ENCODE data around the gene AOPEP.

Gene AOPEP

GRCh38 chr9:95078511-95078910 lies 352.0 kb downstream of the AOPEP start:
- WGBS = 90% methylated on average over 12 of the region's 12 CpGs
- Histone ChIP-seq H3K27ac (ENCODE audit: low read depth, low read length) (no peak overlapping the region), H3K36me3 (ENCODE audit: insufficient read depth, low read length) (peaks cover 11% of the 10 kb centered on the region; the same call in 1 of the 2 replicates)

GRCh38 chr9:95078939-95079338 lies 352.4 kb downstream of the AOPEP start:
- Histone ChIP-seq H3K27ac (ENCODE audit: low read depth, low read length) (no peak overlapping the region), H3K4me3 (ENCODE audit: low read length) (no peak overlapping the region), H3K9ac (ENCODE audit: low read depth, low read length) (no peak overlapping the region), H3K4me1 (ENCODE audit: insufficient read depth, low read length) (peaks cover 18% of the 10 kb centered on the region; the same call in 1 of the 2 replicates), H3K9me3 (ENCODE audit: insufficient read depth, low read depth, low read length) (no peaks in the 10 kb centered on the region), H3K36me3 (ENCODE audit: insufficient read depth, low read length) (peaks cover 11% of the 10 kb centered on the region; the same call in 1 of the 2 replicates), H3K27me3 (ENCODE audit: insufficient read depth, low read length) (no peaks in the 10 kb centered on the region)
- 35% methylated on average over 6 of the region's 6 CpGs for WGBS

More at GRCh38 chr9:95078511-95078910, 352.0 kb downstream of the AOPEP start:
- Histone ChIP-seq H3K27me3 (ENCODE audit: insufficient read depth, low read length) (no peaks in the 10 kb centered on the region), H3K9me3 (ENCODE audit: insufficient read depth, low read depth, low read length) (no peaks in the 10 kb centered on the region), H3K9ac (ENCODE audit: low read depth, low read length) (no peak overlapping the region), H3K4me3 (ENCODE audit: low read length) (no peak overlapping the region), H3K4me1 (ENCODE audit: insufficient read depth, low read length) (peaks cover 18% of the 10 kb centered on the region; the same call in 1 of the 2 replicates)

- WGBS = 92% methylated on average over 10 of the region's 10 CpGs
- H3K4me1 ChIP-seq (ENCODE audit: insufficient read depth, low read length) = peaks cover 18% of the 10 kb centered on the region; the same call in 1 of the 2 replicates
Observed at GRCh38 chr9:95079461-95079860, 353.0 kb downstream of the AOPEP start.

GRCh38 chr9:95080961-95081647 lies 354.6 kb downstream of the AOPEP start:
- H3K36me3 ChIP-seq (ENCODE audit: insufficient read depth, low read length) = peaks cover 11% of the 10 kb centered on the region; the same call in 1 of the 2 replicates
- no peak overlapping the region for H3K4me3 ChIP-seq (ENCODE audit: low read length)
- no peaks in the 10 kb centered on the region for H3K27me3 ChIP-seq (ENCODE audit: insufficient read depth, low read length)
- no peak overlapping the region for H3K27ac ChIP-seq (ENCODE audit: low read depth, low read length)
- H3K4me1 ChIP-seq (ENCODE audit: insufficient read depth, low read length) = peaks cover 18% of the 10 kb centered on the region; the same call in 1 of the 2 replicates
- no peaks in the 10 kb centered on the region for H3K9me3 ChIP-seq (ENCODE audit: insufficient read depth, low read depth, low read length)
- WGBS = 93% methylated on average over 20 of the region's 20 CpGs
- H3K9ac ChIP-seq (ENCODE audit: low read depth, low read length) = no peak overlapping the region; the same call in 1 of the 2 replicates

More at GRCh38 chr9:95079461-95079860, 353.0 kb downstream of the AOPEP start:
- Histone ChIP-seq H3K27me3 (ENCODE audit: insufficient read depth, low read length) (no peaks in the 10 kb centered on the region), H3K27ac (ENCODE audit: low read depth, low read length) (no peak overlapping the region), H3K9me3 (ENCODE audit: insufficient read depth, low read depth, low read length) (no peaks in the 10 kb centered on the region), H3K36me3 (ENCODE audit: insufficient read depth, low read length) (peaks cover 11% of the 10 kb centered on the region; the same call in 1 of the 2 replicates), H3K9ac (ENCODE audit: low read depth, low read length) (no peak overlapping the region), H3K4me3 (ENCODE audit: low read length) (no peak overlapping the region)

- Histone ChIP-seq H3K4me1 (ENCODE audit: insufficient read depth, low read length) (peaks cover 21% of the 10 kb centered on the region; the same call in 1 of the 2 replicates), H3K36me3 (ENCODE audit: insufficient read depth, low read length) (peaks cover 11% of the 10 kb centered on the region; the same call in 1 of the 2 replicates), H3K4me3 (ENCODE audit: low read length) (no peak overlapping the region), H3K27me3 (ENCODE audit: insufficient read depth, low read length) (no peaks in the 10 kb centered on the region), H3K9ac (ENCODE audit: low read depth, low read length) (no peak overlapping the region), H3K9me3 (ENCODE audit: insufficient read depth, low read depth, low read length) (no peaks in the 10 kb centered on the region), H3K27ac (ENCODE audit: low read depth, low read length) (no peak overlapping the region)
- WGBS = 96% methylated on average over 19 of the region's 19 CpGs
Observed at GRCh38 chr9:95081998-95082397, 355.5 kb downstream of the AOPEP start.

GRCh38 chr9:95082401-95083084 lies 356.0 kb downstream of the AOPEP start:
- Histone ChIP-seq H3K9ac (ENCODE audit: low read depth, low read length) (no peak overlapping the region), H3K4me1 (ENCODE audit: insufficient read depth, low read length) (peaks cover 21% of the 10 kb centered on the region; the same call in 1 of the 2 replicates), H3K27me3 (ENCODE audit: insufficient read depth, low read length) (no peaks in the 10 kb centered on the region), H3K36me3 (ENCODE audit: insufficient read depth, low read length) (peaks cover 11% of the 10 kb centered on the region; the same call in 1 of the 2 replicates), H3K4me3 (ENCODE audit: low read length) (no peak overlapping the region), H3K27ac (ENCODE audit: low read depth, low read length) (no peak overlapping the region), H3K9me3 (ENCODE audit: insufficient read depth, low read depth, low read length) (no peaks in the 10 kb centered on the region)
- WGBS = 97% methylated on average over 18 of the region's 18 CpGs

GRCh38 chr9:95083086-95083768 lies 356.7 kb downstream of the AOPEP start:
- Histone ChIP-seq H3K4me1 (ENCODE audit: insufficient read depth, low read length) (peaks cover 18% of the 10 kb centered on the region; the same call in 1 of the 2 replicates), H3K36me3 (ENCODE audit: insufficient read depth, low read length) (peaks cover 11% of the 10 kb centered on the region; the same call in 1 of the 2 replicates), H3K27ac (ENCODE audit: low read depth, low read length) (no peak overlapping the region), H3K9ac (ENCODE audit: low read depth, low read length) (no peak overlapping the region), H3K27me3 (ENCODE audit: insufficient read depth, low read length) (no peaks in the 10 kb centered on the region), H3K4me3 (ENCODE audit: low read length) (no peak overlapping the region), H3K9me3 (ENCODE audit: insufficient read depth, low read depth, low read length) (no peaks in the 10 kb centered on the region)
- WGBS = 92% methylated on average over 39 of the region's 39 CpGs

GRCh38 chr9:95084254-95084934 lies 357.9 kb downstream of the AOPEP start:
- Histone ChIP-seq H3K9me3 (ENCODE audit: insufficient read depth, low read depth, low read length) (no peaks in the 10 kb centered on the region), H3K36me3 (ENCODE audit: insufficient read depth, low read length) (peaks cover 11% of the 10 kb centered on the region; the same call in 1 of the 2 replicates), H3K4me1 (ENCODE audit: insufficient read depth, low read length) (peaks cover 8% of the 10 kb centered on the region; the same call in 1 of the 2 replicates), H3K27ac (ENCODE audit: low read depth, low read length) (no peak overlapping the region), H3K9ac (ENCODE audit: low read depth, low read length) (no peak overlapping the region), H3K4me3 (ENCODE audit: low read length) (no peak overlapping the region), H3K27me3 (ENCODE audit: insufficient read depth, low read length) (no peaks in the 10 kb centered on the region)
- 96% methylated on average over 19 of the region's 19 CpGs for WGBS

GRCh38 chr9:95085036-95085770 lies 358.7 kb downstream of the AOPEP start:
- H3K36me3 ChIP-seq (ENCODE audit: insufficient read depth, low read length) = peaks cover 11% of the 10 kb centered on the region; the same call in 1 of the 2 replicates
- H3K4me3 ChIP-seq (ENCODE audit: low read length) = no peak overlapping the region
- H3K27me3 ChIP-seq (ENCODE audit: insufficient read depth, low read length) = no peaks in the 10 kb centered on the region
- no peak overlapping the region for H3K27ac ChIP-seq (ENCODE audit: low read depth, low read length)
- H3K9me3 ChIP-seq (ENCODE audit: insufficient read depth, low read depth, low read length) = no peaks in the 10 kb centered on the region
- WGBS = 96% methylated on average over 29 of the region's 29 CpGs
- peaks cover 3% of the 10 kb centered on the region; the same call in 1 of the 2 replicates for H3K4me1 ChIP-seq (ENCODE audit: insufficient read depth, low read length)
- no peak overlapping the region for H3K9ac ChIP-seq (ENCODE audit: low read depth, low read length)
